Aortic smooth muscle cell (primary cell): ENCODE data around the gene CFI. TPM values are rescaled to one million over a fixed set of nuclear protein-coding genes. Genes with fewer than 3 reads are reported as not detected.

Source experiments
- total RNA-seq: library from RNA; depleted of rRNA; stranded (reverse); fragments of >200 nt; gene quantifications from 2 replicates; pipeline ENCODE4 v1.2.3, GENCODE V29; 2014

Gene CFI
- total RNA-seq: 5.2 and 9.3 TPM in 2 replicates

DNA sequence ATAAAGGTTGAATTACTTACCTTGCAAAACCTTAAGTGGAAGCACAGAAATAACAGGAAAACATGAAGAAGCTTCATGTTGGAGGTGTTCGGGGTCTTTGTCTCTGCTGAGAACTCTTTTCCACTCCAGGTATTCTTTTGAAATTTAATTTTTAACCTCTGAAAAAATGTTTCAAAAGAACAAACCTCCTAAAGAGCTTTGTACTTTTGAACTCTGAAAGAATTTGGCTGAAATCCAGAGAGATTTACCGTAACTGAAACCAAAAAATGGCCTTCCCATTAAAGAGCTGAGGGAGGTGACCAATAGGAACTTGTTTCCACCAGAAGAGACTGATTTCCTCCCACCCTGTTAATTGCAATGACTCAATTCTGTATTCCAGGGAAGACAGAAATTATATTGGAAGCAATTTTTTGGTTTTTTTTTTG is at the start of gene CFI:
TSS of gene CFI (minus strand) at position 105 of the 425 bp plus-strand sequence. CDS start at position 77, 28 bp downstream.

DNA sequence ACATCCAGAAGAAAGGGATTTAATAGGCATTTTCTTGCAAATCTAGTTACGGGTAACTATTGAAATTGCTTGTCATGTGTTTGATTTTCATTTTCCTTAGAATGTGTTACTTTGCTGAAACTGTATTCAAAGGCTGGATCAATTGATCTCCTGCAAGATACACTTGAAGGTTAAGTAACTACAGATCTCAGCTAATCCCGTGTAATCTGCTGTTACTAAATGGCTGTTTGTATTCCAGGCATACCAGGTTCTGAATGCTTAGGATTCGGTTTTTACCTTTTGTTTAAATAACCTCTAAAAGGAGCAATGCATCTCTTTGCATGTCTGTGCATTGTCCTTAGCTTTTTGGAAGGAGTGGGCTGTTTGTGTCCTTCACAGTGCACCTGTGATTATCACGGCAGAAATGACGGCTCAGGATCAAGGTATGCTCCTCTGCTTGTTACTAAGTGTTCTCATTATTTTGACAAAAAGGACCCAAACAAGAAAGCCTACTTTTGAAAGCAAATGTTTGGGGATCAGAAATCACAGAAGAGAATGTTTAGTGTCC is 46.2 kb upstream of the CFI start, which contains the start of gene LRIT3:
TSS of gene LRIT3 (plus strand) at position 212 of the 547 bp plus-strand sequence. CDS start at position 307, 95 bp downstream.

DNA sequence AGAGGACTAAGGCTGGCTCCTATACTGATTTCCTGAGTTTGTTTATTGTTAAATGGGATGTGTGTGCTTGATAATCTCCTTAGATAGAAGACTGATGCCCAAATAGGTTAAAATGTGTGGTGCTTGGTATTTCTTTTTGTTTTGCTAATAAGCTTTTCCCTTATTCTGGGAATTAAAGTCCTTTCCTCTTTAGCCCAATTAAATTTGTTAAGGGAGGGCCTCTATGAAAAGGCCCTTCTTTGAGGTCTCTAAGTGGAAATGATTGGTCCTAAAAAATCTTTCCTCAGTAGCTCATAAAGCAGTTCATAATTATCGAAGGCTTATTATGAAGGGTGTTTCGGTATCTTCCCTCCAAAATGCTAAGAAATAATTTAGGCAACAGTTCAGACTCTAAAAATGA is 25.9 kb upstream of the CFI start, which contains the start of gene RRH:
TSS of gene RRH (plus strand) at position 301 of the 400 bp plus-strand sequence. CDS start at position 357, 56 bp downstream.

DNA sequence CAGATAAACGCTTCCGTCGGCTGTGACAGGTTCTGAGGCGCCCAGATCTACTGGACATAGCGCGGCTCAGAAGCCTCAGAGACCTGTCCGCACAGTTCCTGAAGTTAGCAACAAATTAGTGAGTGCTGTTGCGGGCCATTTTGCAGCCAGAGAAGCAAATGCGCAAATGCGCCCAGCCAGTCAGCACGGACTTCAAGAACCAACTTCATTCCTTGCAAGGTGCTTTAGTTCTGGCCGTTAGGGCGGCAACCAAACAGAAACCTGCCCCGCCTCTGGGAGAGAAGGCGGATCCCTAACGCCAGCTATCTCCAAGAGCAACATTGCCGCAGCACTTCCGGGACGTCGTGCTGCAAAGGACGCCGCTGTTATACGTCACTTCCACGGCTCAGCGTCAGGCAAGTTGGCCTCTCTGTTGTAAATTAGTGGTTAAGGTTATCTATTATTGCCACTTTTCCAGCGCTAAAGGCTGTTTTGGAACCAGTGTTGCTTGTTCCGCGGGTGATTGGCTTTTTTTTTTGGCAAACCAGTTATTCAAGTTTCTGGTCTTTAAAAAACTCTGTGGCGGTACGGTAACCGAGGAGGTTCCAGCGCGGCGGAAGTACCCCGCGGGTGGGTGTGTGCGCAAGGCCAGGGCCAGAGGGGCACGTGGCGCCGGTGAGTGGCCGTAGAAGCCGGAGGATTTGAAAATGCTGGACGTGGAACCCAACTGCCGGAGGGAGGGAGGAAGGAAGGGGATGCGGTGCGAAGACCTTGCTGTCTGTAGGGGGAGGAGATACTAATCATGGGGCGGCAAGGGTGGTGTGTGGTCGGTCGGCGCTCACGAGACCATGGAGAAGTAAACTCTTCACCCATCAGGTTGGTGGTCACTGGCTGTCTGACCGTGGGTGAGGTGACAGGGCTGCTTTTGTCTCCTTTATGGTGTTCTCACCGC is 13.6 kb upstream of the CFI start, which contains the start of gene GAR1:
TSS of gene GAR1 (plus strand) at position 612 of the 931 bp plus-strand sequence. CDS start 403 bp downstream, outside the sequence.

DNA sequence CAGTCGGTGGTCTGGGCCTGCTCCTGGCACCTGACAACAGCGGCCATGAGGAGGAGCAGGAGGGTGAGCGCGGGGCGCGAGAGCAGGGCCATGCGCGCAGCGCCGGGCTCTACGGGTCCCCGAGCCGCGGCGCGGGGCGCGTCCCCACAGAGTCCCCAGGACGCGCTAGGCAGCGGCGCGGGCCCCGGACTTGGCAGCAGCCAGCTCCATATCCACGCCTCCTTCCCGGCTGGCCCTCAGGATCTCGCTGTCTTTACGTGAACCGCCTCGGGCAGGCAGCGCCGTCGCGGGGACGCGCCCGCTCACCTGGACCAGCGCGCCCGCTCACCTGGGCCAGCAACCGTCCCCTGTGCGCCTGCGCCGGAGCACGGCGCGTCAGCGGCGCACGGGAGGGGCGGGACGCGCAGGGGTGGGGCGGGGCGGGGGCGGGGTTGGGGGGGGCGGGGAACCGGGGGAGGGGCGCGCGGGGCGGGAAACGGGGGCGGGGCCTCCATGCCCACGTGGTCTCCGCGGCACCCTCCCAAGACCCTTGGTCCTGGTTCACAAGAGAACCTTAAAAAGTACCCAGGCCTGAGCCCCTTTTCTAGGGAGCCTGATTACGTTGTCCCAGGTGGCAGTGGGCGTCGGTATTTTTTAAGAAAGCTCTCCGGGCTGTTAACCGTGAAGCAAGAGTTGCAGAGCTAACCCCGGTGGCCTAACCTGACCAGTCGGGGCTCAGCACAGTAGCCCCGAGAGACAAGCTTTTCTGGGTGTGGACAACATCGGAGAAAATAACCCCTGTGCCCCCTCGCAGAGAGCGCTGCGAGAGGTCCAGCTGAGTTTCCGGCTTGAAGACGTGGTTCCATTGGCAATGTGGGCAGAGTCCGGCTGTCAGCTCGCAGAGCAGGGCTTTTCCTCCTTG is 71.8 kb downstream of the CFI start, which contains the start of gene PLA2G12A:
TSS of gene PLA2G12A (minus strand) at position 353 of the 901 bp plus-strand sequence. CDS start at position 92, 261 bp downstream.

DNA sequence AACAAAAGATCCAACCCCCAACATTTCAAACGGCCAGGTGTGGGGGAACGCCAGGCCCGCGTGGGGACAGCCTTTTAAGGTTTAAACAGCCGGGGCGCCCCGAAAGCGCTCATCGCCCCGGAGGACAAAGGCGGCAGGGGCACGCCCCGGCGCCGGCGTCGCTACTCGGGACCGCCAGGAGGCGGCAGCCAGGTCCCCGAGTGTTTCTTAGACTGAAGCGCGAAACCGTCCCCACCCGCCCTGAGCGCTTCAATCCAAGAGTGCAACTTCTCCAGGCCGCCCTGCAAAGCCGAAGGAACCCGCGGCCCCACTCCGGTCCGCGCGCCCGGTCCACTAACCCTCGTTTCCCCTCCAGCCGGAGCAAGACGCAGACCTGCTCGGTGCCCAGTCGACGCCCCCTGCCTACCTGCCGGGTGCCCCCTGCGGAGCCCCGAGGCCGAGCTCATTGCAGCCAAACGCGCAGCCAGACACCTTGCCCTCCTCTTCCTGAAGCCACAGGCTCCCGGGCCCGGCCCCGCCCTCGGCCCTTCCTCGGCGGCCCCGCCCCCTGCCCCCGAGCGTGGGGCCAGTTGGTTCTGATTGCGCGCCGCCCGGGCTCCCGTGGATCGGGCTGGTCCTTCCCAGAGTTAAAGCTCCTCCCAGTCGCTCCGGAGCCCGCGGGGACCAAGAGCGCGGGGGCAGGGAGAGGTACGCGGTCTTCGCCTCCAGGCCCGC is 98.7 kb downstream of the CFI start, which contains the start of gene CASP6:
TSS of gene CASP6 (minus strand) at position 496 of the 714 bp plus-strand sequence. CDS start at position 446, 50 bp downstream.

Other genes with a start within 250 kb of the CFI start
- gene MCUB, start 241.8 kb downstream of the CFI start, total RNA-seq: 18.2 and 21.1 TPM in 2 replicates
- 23.9 and 27.2 TPM in 2 replicates for gene CASP6, start 98.6 kb downstream of the CFI start, total RNA-seq
- gene PLA2G12A, start 71.9 kb downstream of the CFI start, total RNA-seq: 67.6 and 102 TPM in 2 replicates
- gene GAR1, start 13.8 kb upstream of the CFI start, total RNA-seq: 3.4 and 3.8 TPM in 2 replicates
- 0.13 TPM in 1 of 2 replicates, not detected in the other for gene RRH, start 26.0 kb upstream of the CFI start, total RNA-seq
- gene LRIT3, start 46.1 kb upstream of the CFI start, total RNA-seq: under 0.01 TPM in 1 of 2 replicates, not detected in the other
- gene EGF, start 110.9 kb upstream of the CFI start, total RNA-seq: 0.06 and 0.13 TPM in 2 replicates